Measurements from ENCODE around the gene NIBAN1.

DNA sequence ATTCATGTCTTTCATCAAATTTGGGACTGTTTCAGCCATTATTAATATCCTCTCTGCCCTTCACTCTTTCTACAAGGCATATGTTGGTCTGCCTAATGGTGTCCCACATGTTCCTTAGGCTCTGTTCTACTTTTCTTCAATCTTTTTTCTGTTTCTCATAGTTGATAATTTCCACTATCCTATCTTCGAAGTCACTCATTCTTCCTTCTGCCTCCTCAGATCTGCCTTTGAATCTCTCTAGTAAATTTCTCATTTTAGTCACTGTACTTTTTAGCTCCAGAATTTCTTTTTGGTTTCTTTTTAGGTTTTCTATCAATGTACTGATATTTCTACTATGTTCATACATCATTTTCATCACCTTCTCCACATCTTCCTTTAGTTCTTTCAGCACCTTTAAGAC, 20.0 kb upstream of the NIBAN1 start:
- TF ChIP-seq, protein P1, sequence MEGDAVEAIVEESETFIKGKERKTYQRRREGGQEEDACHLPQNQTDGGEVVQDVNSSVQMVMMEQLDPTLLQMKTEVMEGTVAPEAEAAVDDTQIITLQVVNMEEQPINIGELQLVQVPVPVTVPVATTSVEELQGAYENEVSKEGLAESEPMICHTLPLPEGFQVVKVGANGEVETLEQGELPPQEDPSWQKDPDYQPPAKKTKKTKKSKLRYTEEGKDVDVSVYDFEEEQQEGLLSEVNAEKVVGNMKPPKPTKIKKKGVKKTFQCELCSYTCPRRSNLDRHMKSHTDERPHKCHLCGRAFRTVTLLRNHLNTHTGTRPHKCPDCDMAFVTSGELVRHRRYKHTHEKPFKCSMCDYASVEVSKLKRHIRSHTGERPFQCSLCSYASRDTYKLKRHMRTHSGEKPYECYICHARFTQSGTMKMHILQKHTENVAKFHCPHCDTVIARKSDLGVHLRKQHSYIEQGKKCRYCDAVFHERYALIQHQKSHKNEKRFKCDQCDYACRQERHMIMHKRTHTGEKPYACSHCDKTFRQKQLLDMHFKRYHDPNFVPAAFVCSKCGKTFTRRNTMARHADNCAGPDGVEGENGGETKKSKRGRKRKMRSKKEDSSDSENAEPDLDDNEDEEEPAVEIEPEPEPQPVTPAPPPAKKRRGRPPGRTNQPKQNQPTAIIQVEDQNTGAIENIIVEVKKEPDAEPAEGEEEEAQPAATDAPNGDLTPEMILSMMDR (IDR thresholded peaks at IDR 0.05; ENCODE audit: insufficient read depth, low read depth, low read length) = no peak
- no peak for TF ChIP-seq EZH2 (IDR thresholded peaks at IDR 0.05; ENCODE audit: insufficient read depth, low read length)
